ENCODE data around the gene SPTBN1.
A peak's percentile ranks its signal among the peaks of the same experiment; 100 is the strongest.

SPTBN1 gene

GRCh38 chr2:54468673-54469072 lies 12.5 kb downstream of the SPTBN1 start:
- DNase-seq = no peak
- Mint-ChIP-seq H3K4me3 (no peak overlapping the region), H3K27me3 (peaks cover 15 to 19% of the 10 kb centered on the region in 2 donors), H3K36me3 (ENCODE audit: insufficient read depth) (no peaks in the 10 kb centered on the region), H3K27ac (no peak overlapping the region), H3K9me3 (no peaks in the 10 kb centered on the region), H3K4me1 (ENCODE audit: low read depth in 2 of 2) (no peaks in the 10 kb centered on the region)
- no peak for ATAC-seq (replicated peaks)

GRCh38 chr2:54469484-54470053 lies 13.4 kb downstream of the SPTBN1 start:
- Mint-ChIP-seq H3K27me3 (peaks cover 8 to 10% of the 10 kb centered on the region in 2 donors), H3K4me1 (ENCODE audit: low read depth in 2 of 2) (no peaks in the 10 kb centered on the region), H3K9me3 (no peaks in the 10 kb centered on the region), H3K4me3 (no peak overlapping the region), H3K36me3 (ENCODE audit: insufficient read depth) (no peaks in the 10 kb centered on the region), H3K27ac (no peak overlapping the region)
- no peak for DNase-seq
- no peak for ATAC-seq (replicated peaks)

- Mint-ChIP-seq H3K9me3 (no peaks in the 10 kb centered on the region), H3K4me3 (no peak overlapping the region), H3K4me1 (ENCODE audit: low read depth in 2 of 2) (no peaks in the 10 kb centered on the region), H3K36me3 (ENCODE audit: insufficient read depth) (no peaks in the 10 kb centered on the region), H3K27ac (no peak overlapping the region), H3K27me3 (peaks cover 6 to 10% of the 10 kb centered on the region in 2 donors)
- DNase-seq (no peak), ATAC-seq (replicated peaks) (no peak)
These were observed 14.3 kb downstream of the SPTBN1 start for GRCh38 chr2:54470266-54470938.

GRCh38 chr2:54471221-54471711 lies 15.1 kb downstream of the SPTBN1 start:
- Mint-ChIP-seq H3K36me3 (ENCODE audit: insufficient read depth) (no peaks in the 10 kb centered on the region), H3K27ac (no peak overlapping the region), H3K4me1 (ENCODE audit: low read depth in 2 of 2) (no peaks in the 10 kb centered on the region), H3K4me3 (no peak overlapping the region), H3K9me3 (no peaks in the 10 kb centered on the region), H3K27me3 (peaks cover 6 to 10% of the 10 kb centered on the region in 2 donors)
- ATAC-seq (replicated peaks) (no peak), DNase-seq (no peak)

- DNase-seq = no peak
- H3K27me3 Mint-ChIP-seq = no peaks in the 10 kb centered on the region
- no peak for ATAC-seq (replicated peaks)
- no peaks in the 10 kb centered on the region for H3K9me3 Mint-ChIP-seq
- H3K4me1 Mint-ChIP-seq (ENCODE audit: low read depth in 2 of 2) = peaks cover 6 to 7% of the 10 kb centered on the region in 2 donors
- H3K27ac Mint-ChIP-seq = peak overlapping the region in 1 of 2 donors; percentile 28
- H3K36me3 Mint-ChIP-seq (ENCODE audit: insufficient read depth) = no peaks in the 10 kb centered on the region
- H3K4me3 Mint-ChIP-seq = no peak overlapping the region
These were observed 17.7 kb downstream of the SPTBN1 start for GRCh38 chr2:54473851-54474250.

GRCh38 chr2:54475285-54475684 lies 19.2 kb downstream of the SPTBN1 start:
- no peak overlapping the region for H3K4me3 Mint-ChIP-seq
- H3K36me3 Mint-ChIP-seq (ENCODE audit: insufficient read depth) = no peaks in the 10 kb centered on the region
- DNase-seq = no peak
- ATAC-seq (replicated peaks) = no peak
- peaks cover 6 to 7% of the 10 kb centered on the region in 2 donors for H3K4me1 Mint-ChIP-seq (ENCODE audit: low read depth in 2 of 2)
- no peaks in the 10 kb centered on the region for H3K9me3 Mint-ChIP-seq
- H3K27me3 Mint-ChIP-seq = no peaks in the 10 kb centered on the region
- no peak overlapping the region for H3K27ac Mint-ChIP-seq

- H3K9me3 Mint-ChIP-seq = no peaks in the 10 kb centered on the region
These were observed 19.8 kb downstream of the SPTBN1 start for GRCh38 chr2:54475919-54476318.

GRCh38 chr2:54476852-54477251 lies 20.7 kb downstream of the SPTBN1 start:
- Mint-ChIP-seq H3K4me3 (peak overlapping the region in 1 of 2 donors; percentile 44), H3K36me3 (ENCODE audit: insufficient read depth) (no peaks in the 10 kb centered on the region), H3K9me3 (no peaks in the 10 kb centered on the region), H3K27me3 (no peaks in the 10 kb centered on the region), H3K4me1 (ENCODE audit: low read depth in 2 of 2) (peaks cover 6 to 7% of the 10 kb centered on the region in 2 donors), H3K27ac (peak overlapping the region in 1 of 2 donors; percentile 74)
- ATAC-seq (replicated peaks) (no peak), DNase-seq (no peak)

More at GRCh38 chr2:54475919-54476318, 19.8 kb downstream of the SPTBN1 start:
- no peak overlapping the region for H3K27ac Mint-ChIP-seq
- no peak overlapping the region for H3K4me3 Mint-ChIP-seq
- peaks cover 6 to 7% of the 10 kb centered on the region in 2 donors for H3K4me1 Mint-ChIP-seq (ENCODE audit: low read depth in 2 of 2)
- ATAC-seq (replicated peaks) (no peak), DNase-seq (no peak)
- no peaks in the 10 kb centered on the region for H3K36me3 Mint-ChIP-seq (ENCODE audit: insufficient read depth)
- H3K27me3 Mint-ChIP-seq = no peaks in the 10 kb centered on the region

- no peak for DNase-seq
- Mint-ChIP-seq H3K4me1 (ENCODE audit: low read depth in 2 of 2) (peaks cover 6 to 7% of the 10 kb centered on the region in 2 donors), H3K4me3 (peak overlapping the region in 1 of 2 donors; percentile 44), H3K27me3 (peaks cover 0 to 6% of the 10 kb centered on the region in 2 donors), H3K9me3 (no peaks in the 10 kb centered on the region), H3K27ac (peak overlapping the region; percentile 10 to 74), H3K36me3 (ENCODE audit: insufficient read depth) (no peaks in the 10 kb centered on the region)
- no peak for ATAC-seq (replicated peaks)
These were observed 21.8 kb downstream of the SPTBN1 start for GRCh38 chr2:54477896-54478295.

GRCh38 chr2:54478899-54479298 lies 22.8 kb downstream of the SPTBN1 start:
- Mint-ChIP-seq H3K4me1 (ENCODE audit: low read depth in 2 of 2) (peaks cover 6 to 7% of the 10 kb centered on the region in 2 donors), H3K9me3 (no peaks in the 10 kb centered on the region), H3K4me3 (no peak overlapping the region), H3K27ac (no peak overlapping the region), H3K27me3 (peaks cover 0 to 10% of the 10 kb centered on the region in 2 donors), H3K36me3 (ENCODE audit: insufficient read depth) (no peaks in the 10 kb centered on the region)
- DNase-seq = no peak
- ATAC-seq (replicated peaks) = no peak

- Mint-ChIP-seq H3K27me3 (peaks cover 0 to 10% of the 10 kb centered on the region in 2 donors), H3K4me1 (ENCODE audit: low read depth in 2 of 2) (peaks cover 6 to 7% of the 10 kb centered on the region in 2 donors), H3K9me3 (no peaks in the 10 kb centered on the region), H3K27ac (no peak overlapping the region), H3K36me3 (ENCODE audit: insufficient read depth) (no peaks in the 10 kb centered on the region), H3K4me3 (no peak overlapping the region)
- no peak for DNase-seq
- ATAC-seq (replicated peaks) = no peak
These were observed 23.3 kb downstream of the SPTBN1 start for GRCh38 chr2:54479424-54479823.

- DNase-seq = no peak
- Mint-ChIP-seq H3K4me1 (ENCODE audit: low read depth in 2 of 2) (peaks cover 6 to 7% of the 10 kb centered on the region in 2 donors), H3K9me3 (no peaks in the 10 kb centered on the region), H3K36me3 (ENCODE audit: insufficient read depth) (no peaks in the 10 kb centered on the region), H3K4me3 (no peak overlapping the region), H3K27ac (no peak overlapping the region), H3K27me3 (peaks cover 0 to 10% of the 10 kb centered on the region in 2 donors)
- no peak for ATAC-seq (replicated peaks)
These were observed 23.9 kb downstream of the SPTBN1 start for GRCh38 chr2:54480025-54480424.

- Mint-ChIP-seq H3K4me1 (ENCODE audit: low read depth in 2 of 2) (peaks cover 6 to 7% of the 10 kb centered on the region in 2 donors), H3K36me3 (ENCODE audit: insufficient read depth) (no peaks in the 10 kb centered on the region), H3K27ac (no peak overlapping the region), H3K9me3 (no peaks in the 10 kb centered on the region), H3K4me3 (no peak overlapping the region), H3K27me3 (peaks cover 0 to 10% of the 10 kb centered on the region in 2 donors)
- DNase-seq (no peak), ATAC-seq (replicated peaks) (no peak)
These were observed 25.6 kb downstream of the SPTBN1 start for GRCh38 chr2:54481686-54482085.

GRCh38 chr2:54482715-54483114 lies 26.6 kb downstream of the SPTBN1 start:
- DNase-seq = no peak
- ATAC-seq (replicated peaks) = no peak
- Mint-ChIP-seq H3K27me3 (peaks cover 0 to 10% of the 10 kb centered on the region in 2 donors), H3K4me1 (ENCODE audit: low read depth in 2 of 2) (peaks cover under 1 to 3% of the 10 kb centered on the region in 2 donors), H3K27ac (no peak overlapping the region), H3K4me3 (no peak overlapping the region), H3K9me3 (no peaks in the 10 kb centered on the region), H3K36me3 (ENCODE audit: insufficient read depth) (no peaks in the 10 kb centered on the region)
